HCT116 (cell line): ENCODE measurements around the gene DAZAP1.

Source experiments
- CBX3 ChIP-seq: IDR thresholded peaks from 2 replicates; pipeline ENCODE4 v1.6.1; 2012; ENCODE audit warnings: low read depth
- CTCF ChIP-seq, 3 experiments: fragments of 200-600 bp in 1 of 3; sonication (generic) in 1 of 3; IDR thresholded peaks in 2 of 3; conservative IDR thresholded peaks in 1 of 3; 2 replicates each; pipeline ENCODE4 v1.5.1; 2012 to 2017; ENCODE audit warnings: low read depth in 2 of 3, low read length in 2 of 3, antibody characterized with exemption in 1 of 3, borderline replicate concordance in 1 of 3, control low read depth in 1 of 3, mild to moderate bottlenecking in 1 of 3, mixed read lengths in 1 of 3, mixed run types in 1 of 3, moderate library complexity in 1 of 3; ENCODE audit not compliant: insufficient read depth in 1 of 3
- POLR2A ChIP-seq: IDR thresholded peaks from 2 replicates; pipeline ENCODE4 v1.7.0; 2011; ENCODE audit warnings: borderline replicate concordance; ENCODE audit not compliant: insufficient read depth, insufficient read length; ENCODE audit errors: extremely low read depth
- SIN3A ChIP-seq: IDR thresholded peaks from 2 replicates; pipeline ENCODE4 v1.6.1; 2012; ENCODE audit warnings: low read depth

- TF ChIP-seq CBX3 = no peak
- no peak for TF ChIP-seq SIN3A
- TF ChIP-seq CTCF (IDR thresholded peaks at IDR 0.05 in 2 of 3, conservative IDR thresholded peaks at IDR 0.05 in 1 of 3; ENCODE audit: borderline replicate concordance in 1 of 3, insufficient read depth in 1 of 3, low read depth in 2 of 3, low read length in 2 of 3) = no peak
- no peak for TF ChIP-seq POLR2A
These were observed 18.1 kb upstream of the DAZAP1 start for GRCh38 chr19:1389033-1389940.
